HG02973 (cell line): Measurements from ENCODE around the gene TSEN34.
"Not testable (repeated sequence)": the region's sequence is repeated elsewhere in the genome, so short reads cannot be mapped to it uniquely, and the experiment has no call there.

ENCODE experiments used
- ATAC-seq: cut with Tn5 transposase; IDR thresholded peaks from one replicate; pipeline ENCODE4 v1.9.1; 2021; ENCODE audit warnings: moderate library complexity; ENCODE audit not compliant: unreplicated experiment

TSEN34 gene

GRCh38 chr19:54207983-54208783, 17.1 kb downstream of the TSEN34 start:
- peak; percentile 43 for ATAC-seq

DNA sequence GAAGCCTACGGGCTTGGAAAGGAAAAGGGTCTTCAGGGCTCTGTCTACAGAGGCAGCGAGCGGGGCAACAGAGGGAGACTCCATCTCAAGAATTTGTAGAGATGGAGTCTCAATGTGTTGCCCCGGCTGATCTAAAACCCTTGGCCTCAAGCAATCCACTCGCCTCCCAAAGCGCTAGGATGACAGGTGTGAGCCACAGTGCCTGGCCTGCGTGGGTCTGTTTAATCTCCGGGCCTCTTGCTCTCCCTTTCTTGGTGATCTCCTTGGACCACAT, 17.6 kb downstream of the TSEN34 start:
- no peak for ATAC-seq

- no peak for ATAC-seq
Measured at GRCh38 chr19:54209058-54209810, 18.1 kb downstream of the TSEN34 start.

- no peak for ATAC-seq
Measured at GRCh38 chr19:54209811-54210494, 18.8 kb downstream of the TSEN34 start.

DNA sequence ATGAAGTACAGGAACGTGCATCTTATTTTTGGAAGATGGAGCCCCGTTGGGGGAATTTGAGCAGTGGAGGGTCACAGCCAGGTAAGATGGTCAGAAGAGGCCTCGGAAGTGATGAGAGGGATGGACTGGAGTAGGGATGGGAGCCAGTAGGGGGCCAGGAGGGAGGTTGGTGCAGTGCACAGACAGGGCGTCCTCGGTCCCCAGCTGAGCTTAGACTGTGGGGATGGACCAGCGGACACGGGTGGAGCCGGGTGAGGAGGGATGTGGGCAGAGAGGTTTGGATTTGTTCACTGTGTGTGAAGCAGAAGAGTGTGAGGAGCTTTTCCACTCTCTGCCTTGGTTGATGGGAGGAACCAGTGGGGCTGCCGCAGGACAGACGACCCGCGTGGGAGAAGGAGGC, 20.1 kb downstream of the TSEN34 start:
- no peak for ATAC-seq

- not testable (repeated sequence) for ATAC-seq
Measured at GRCh38 chr19:54214217-54214616, 23.1 kb downstream of the TSEN34 start.

DNA sequence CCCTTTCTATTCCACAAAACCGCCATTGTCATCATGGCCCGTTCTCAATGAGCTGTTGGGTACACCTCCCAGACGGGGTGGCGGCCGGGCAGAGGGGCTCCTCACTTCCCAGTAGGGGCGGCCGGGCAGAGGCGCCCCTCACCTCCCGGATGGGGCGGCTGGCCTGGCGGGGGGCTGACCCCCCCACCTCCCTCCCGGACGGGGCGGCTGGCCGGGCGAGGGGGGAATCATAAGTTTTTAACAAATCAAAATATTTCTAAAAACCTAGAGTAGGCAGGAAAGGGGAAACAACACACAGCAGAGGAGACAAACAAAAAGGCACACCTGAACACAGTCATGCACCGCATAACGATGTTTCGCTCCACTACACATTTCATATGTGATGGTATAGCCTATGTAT, 23.6 kb downstream of the TSEN34 start:
- ATAC-seq, result not testable (repeated sequence)

DNA sequence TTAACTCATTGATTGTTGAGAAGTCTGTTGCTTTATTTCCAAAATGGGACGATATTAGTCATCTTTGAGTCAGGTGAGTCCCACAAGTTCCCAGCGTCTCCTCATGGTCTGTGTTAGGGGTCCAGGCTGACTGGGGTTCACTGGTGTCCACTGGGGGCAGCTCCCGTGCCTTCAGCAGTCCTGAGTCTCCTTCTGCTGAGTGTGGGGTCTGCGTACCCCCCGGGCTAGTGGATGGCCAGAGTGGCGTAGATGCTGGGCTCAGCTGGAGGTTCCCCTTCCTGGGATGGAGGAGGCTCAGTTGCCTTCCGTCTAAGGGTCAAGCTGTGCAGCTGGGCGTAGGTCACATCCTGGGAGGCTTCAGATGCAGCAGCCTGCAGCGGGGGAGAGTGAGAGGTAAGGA, 25.8 kb downstream of the TSEN34 start:
- no peak for ATAC-seq

DNA sequence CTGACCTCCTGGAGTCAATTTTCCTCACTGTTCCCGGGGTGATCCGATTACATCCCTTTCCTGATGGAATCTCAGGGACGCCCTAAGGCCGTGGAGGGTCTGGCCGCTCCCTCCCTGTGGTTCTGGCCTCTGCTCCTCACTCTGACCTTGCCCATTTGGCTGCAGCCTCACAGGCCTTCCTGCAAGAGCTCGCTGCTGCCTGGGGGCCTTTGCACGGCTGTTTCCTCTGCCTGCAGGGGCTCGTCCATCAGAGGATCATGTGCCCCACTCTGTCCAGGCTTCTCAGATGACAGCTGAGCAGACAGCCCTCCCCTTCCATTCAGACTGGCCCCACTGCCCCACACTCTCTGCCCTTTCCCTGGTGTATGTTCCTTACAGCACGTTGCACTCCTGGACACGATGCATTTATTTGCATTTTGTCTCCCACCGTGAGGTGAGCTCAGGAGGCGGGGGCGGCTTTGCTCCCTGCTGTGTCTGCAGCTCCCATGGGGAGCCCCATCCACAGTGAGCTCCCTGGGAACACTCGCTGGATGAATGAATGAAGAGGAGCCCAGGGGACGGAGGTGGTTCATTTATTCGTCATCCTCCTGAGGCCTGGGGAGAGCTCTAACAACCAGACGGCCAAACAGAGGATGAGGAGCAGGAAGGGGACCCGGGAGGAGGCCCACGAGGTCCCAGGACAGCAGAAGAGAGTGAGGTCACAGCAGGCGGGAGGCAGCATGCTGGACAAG, 26.6 kb downstream of the TSEN34 start:
- not testable (repeated sequence) for ATAC-seq

DNA sequence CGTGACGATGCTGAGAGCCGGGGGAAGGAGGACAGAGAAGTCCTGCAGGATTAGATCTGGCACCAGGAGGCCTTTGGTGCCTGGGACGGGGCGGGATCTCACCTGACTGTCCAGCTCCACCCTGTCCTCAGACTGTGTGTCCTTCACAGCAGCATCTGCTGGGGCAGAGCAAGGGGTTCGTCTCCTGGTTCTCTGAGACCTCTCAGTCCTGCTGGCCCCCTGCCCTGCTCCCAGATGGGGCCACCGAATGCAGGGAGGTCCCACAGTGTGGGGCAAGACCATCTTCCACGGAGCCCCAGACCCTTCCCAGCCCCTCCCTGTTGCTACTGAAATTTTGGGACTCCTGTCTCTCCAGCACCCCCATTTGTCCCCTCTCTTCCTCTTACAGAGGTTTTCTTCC, 27.2 kb downstream of the TSEN34 start:
- no peak for ATAC-seq

GRCh38 chr19:54218960-54219661, 28.0 kb downstream of the TSEN34 start:
- no peak for ATAC-seq

GRCh38 chr19:54219702-54220101, 28.6 kb downstream of the TSEN34 start:
- ATAC-seq, result not testable (repeated sequence)

GRCh38 chr19:54221947-54222346, 30.8 kb downstream of the TSEN34 start:
- ATAC-seq, result not testable (repeated sequence)

- not testable (repeated sequence) for ATAC-seq
Measured at GRCh38 chr19:54222474-54223276, 31.6 kb downstream of the TSEN34 start, which contains the start of gene LILRB3. Gene LILRB3 (minus strand): TSS chr19:54223007. CDS start chr19:54222976, 31 bp downstream.

DNA sequence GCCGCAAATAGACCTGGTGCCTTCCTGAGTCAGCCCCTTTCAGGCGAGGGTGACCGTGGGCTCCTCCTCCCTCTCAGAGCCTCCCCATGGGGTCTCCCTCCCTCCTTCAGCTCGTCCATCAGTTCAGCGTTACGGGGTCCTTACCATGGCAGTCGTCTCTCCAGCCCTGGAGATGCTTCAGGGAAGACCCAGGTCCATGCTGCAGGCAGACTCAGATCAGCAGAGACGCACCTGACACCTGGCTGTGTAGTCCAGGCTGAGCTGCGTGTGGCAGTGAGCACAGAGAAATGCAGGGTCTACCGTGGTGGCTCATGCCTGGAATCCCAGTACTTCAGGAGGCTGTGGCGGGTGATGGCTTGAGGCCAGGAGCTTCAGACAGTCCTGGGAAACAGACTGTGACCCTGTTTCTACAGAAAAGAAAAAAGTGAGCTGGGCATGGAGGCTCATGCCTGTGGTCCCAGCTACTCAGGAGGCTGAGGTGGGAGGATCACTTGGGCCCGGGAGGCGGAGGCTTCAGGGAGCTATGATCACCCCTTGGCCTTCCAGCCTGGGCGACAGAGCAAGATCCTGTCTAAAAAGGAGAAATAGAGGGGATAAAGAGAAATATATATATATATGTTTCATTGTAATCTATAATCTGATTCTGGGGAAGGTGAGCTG, 32.3 kb downstream of the TSEN34 start:
- ATAC-seq, result not testable (repeated sequence)

- ATAC-seq, result not testable (repeated sequence)
Measured at GRCh38 chr19:54223937-54224281, 32.8 kb downstream of the TSEN34 start.

- ATAC-seq, result not testable (repeated sequence)
Measured at GRCh38 chr19:54224619-54225018, 33.5 kb downstream of the TSEN34 start.

GRCh38 chr19:54229146-54229545, 38.0 kb downstream of the TSEN34 start:
- no peak for ATAC-seq

GRCh38 chr19:54230031-54230430, 38.9 kb downstream of the TSEN34 start:
- ATAC-seq, result no peak
